K562 (cell line): ENCODE measurements around the gene PDCD5. TPM values are rescaled to one million over a fixed set of nuclear protein-coding genes. Genes with fewer than 3 reads are reported as not detected.

ENCODE experiments used
- ZNF316 ChIP-seq: fragments of 450-650 bp; IDR thresholded peaks from 2 replicates; pipeline ENCODE4 v1.6.1; 2016
- polyA plus RNA-seq, 8 experiments: library from polyadenylated mRNA; depleted of rRNA in 4 of 8; stranded (reverse) in 5 of 8; unstranded in 3 of 8; fragments of >200 nt; fragmentation: Nextera tagmentation in 2 of 8; fragmentation: Illumina TruSeq in 1 of 8; extraction: Ambion mirVana in 2 of 8; extraction: Trizol in 1 of 8; gene quantifications; 2 replicates each; pipeline versions ENCODE4 v1.2.1 to v1.2.3, GENCODE V29; 2011 to 2014; ENCODE audit warnings: inconsistent platforms in 1 of 8, missing spikeins in 1 of 8
- total RNA-seq, 7 experiments: library from RNA; depleted of rRNA in 6 of 7; stranded (reverse); fragments of >200 nt in 6 of 7; fragmentation: Illumina TruSeq in 2 of 7; extraction: Trizol in 2 of 7; gene quantifications; 2 replicates each; pipeline versions ENCODE4 v1.2.1 to v1.2.3, GENCODE V29; 2011 to 2021; ENCODE audit warnings: low replicate concordance in 1 of 7
- TF ChIP-seq, protein P1 (sequence below): sonication (generic); formaldehyde crosslinking; IDR thresholded peaks from 2 replicates; pipeline ENCODE4 v1.8.1; 2023; ENCODE audit warnings: mild to moderate bottlenecking, missing genetic modification reagents
- TF ChIP-seq, protein P2 (sequence below): fragments of 450-650 bp; conservative IDR thresholded peaks from 2 replicates; pipeline ENCODE4 v1.6.1; 2016; ENCODE audit warnings: missing genetic modification characterization, low read depth, mild to moderate bottlenecking, control low read depth, missing compliant biosample characterization
- TF ChIP-seq, protein P3 (sequence below): IDR thresholded peaks from 2 replicates; pipeline ENCODE4 v1.6.1; 2012; ENCODE audit warnings: low read depth, low read length, improper control_type of control experiment, borderline replicate concordance
- TF ChIP-seq, protein P4 (sequence below): sonication (generic); formaldehyde crosslinking; IDR thresholded peaks from 2 replicates; pipeline ENCODE4 v1.8.1; 2023; ENCODE audit warnings: mild to moderate bottlenecking, missing genetic modification reagents

PDCD5 gene
- total and polyA plus RNA-seq, 9 of the 15 experiments (the other 6 are each of a cell fraction or from before 2014, with no cell fraction given) = 122 to 322 (median 269) TPM

DNA sequence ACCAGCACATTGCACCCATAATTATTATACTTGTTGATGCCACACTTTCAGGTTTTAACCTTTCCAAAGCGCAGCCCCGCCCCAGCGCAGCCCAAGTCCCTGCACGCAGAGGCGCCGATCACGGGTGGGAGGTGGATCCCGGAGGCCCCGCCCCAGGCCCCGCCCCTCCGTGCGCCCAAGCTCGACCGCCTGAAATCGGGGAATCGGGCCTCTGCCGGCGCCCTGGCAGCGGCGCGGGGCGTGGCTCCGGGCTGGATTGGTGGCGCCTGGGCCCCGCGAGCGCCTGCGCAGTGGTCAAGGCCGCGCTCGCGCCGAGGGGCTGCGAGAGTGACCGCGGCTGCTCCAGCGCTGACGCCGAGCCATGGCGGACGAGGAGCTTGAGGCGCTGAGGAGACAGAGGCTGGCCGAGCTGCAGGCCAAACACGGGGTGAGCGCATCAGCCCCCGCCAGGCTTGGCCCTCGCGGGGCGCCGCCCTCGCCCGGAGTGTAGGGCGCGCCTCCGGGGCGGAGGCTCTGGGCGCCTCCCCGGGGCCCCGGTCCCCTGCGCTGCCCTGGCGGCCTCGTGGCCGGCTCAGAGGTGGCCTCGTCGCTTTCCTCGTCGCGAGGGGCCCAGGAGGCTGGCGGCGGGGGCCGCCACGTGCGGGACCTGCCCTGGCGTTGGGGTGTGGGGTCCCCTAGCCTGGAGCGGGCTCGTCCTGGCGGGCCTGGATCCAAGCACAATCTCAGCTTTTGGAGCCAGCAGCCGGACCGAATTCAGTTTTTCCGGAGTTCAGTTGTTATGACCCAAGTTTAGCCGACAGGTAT, at the start of gene PDCD5 (continued):
- TF ChIP-seq, protein P1, sequence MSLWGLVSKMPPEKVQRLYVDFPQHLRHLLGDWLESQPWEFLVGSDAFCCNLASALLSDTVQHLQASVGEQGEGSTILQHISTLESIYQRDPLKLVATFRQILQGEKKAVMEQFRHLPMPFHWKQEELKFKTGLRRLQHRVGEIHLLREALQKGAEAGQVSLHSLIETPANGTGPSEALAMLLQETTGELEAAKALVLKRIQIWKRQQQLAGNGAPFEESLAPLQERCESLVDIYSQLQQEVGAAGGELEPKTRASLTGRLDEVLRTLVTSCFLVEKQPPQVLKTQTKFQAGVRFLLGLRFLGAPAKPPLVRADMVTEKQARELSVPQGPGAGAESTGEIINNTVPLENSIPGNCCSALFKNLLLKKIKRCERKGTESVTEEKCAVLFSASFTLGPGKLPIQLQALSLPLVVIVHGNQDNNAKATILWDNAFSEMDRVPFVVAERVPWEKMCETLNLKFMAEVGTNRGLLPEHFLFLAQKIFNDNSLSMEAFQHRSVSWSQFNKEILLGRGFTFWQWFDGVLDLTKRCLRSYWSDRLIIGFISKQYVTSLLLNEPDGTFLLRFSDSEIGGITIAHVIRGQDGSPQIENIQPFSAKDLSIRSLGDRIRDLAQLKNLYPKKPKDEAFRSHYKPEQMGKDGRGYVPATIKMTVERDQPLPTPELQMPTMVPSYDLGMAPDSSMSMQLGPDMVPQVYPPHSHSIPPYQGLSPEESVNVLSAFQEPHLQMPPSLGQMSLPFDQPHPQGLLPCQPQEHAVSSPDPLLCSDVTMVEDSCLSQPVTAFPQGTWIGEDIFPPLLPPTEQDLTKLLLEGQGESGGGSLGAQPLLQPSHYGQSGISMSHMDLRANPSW = no peak
- TF ChIP-seq, protein P2, sequence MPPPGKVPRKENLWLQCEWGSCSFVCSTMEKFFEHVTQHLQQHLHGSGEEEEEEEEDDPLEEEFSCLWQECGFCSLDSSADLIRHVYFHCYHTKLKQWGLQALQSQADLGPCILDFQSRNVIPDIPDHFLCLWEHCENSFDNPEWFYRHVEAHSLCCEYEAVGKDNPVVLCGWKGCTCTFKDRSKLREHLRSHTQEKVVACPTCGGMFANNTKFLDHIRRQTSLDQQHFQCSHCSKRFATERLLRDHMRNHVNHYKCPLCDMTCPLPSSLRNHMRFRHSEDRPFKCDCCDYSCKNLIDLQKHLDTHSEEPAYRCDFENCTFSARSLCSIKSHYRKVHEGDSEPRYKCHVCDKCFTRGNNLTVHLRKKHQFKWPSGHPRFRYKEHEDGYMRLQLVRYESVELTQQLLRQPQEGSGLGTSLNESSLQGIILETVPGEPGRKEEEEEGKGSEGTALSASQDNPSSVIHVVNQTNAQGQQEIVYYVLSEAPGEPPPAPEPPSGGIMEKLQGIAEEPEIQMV (tag) = no peak
- TF ChIP-seq, protein P3, sequence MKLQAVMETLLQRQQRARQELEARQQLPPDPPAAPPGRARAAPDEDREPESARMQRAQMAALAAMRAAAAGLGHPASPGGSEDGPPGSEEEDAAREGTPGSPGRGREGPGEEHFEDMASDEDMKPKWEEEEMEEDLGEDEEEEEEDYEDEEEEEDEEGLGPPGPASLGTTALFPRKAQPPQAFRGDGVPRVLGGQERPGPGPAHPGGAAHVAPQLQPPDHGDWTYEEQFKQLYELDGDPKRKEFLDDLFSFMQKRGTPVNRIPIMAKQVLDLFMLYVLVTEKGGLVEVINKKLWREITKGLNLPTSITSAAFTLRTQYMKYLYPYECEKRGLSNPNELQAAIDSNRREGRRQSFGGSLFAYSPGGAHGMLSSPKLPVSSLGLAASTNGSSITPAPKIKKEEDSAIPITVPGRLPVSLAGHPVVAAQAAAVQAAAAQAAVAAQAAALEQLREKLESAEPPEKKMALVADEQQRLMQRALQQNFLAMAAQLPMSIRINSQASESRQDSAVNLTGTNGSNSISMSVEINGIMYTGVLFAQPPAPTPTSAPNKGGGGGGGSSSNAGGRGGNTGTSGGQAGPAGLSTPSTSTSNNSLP = no peak
- TF ChIP-seq ZNF316 = no peak
- TF ChIP-seq, protein P4, sequence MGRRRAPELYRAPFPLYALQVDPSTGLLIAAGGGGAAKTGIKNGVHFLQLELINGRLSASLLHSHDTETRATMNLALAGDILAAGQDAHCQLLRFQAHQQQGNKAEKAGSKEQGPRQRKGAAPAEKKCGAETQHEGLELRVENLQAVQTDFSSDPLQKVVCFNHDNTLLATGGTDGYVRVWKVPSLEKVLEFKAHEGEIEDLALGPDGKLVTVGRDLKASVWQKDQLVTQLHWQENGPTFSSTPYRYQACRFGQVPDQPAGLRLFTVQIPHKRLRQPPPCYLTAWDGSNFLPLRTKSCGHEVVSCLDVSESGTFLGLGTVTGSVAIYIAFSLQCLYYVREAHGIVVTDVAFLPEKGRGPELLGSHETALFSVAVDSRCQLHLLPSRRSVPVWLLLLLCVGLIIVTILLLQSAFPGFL (CRISPR knock-in tag) = no peak
